Glutamatergic neuron (in vitro differentiated cells): ENCODE measurements around the gene BCDIN3D. TPM values are rescaled to one million over a fixed set of nuclear protein-coding genes. Genes with fewer than 3 reads are reported as not detected.
"Not testable (repeated sequence)": the region's sequence is repeated elsewhere in the genome, so short reads cannot be mapped to it uniquely, and the experiment has no call there.

Experiments used
- DNase-seq: peaks from one replicate; pipeline ENCODE4 v3.0.0; 2022
- H3K27ac Mint-ChIP-seq: one replicate; pipeline ENCODE4 v1.8.0; 2020; ENCODE audit warnings: mild to moderate bottlenecking, mixed read lengths, inconsistent platforms; ENCODE audit not compliant: unreplicated experiment
- H3K27me3 Mint-ChIP-seq: one replicate; pipeline ENCODE4 v1.8.0; 2020; ENCODE audit warnings: mild to moderate bottlenecking, moderate library complexity, mixed read lengths, inconsistent platforms; ENCODE audit not compliant: unreplicated experiment
- H3K36me3 Mint-ChIP-seq: one replicate; pipeline ENCODE4 v1.8.0; 2020; ENCODE audit warnings: mild to moderate bottlenecking, mixed read lengths, inconsistent platforms; ENCODE audit not compliant: unreplicated experiment
- H3K4me1 Mint-ChIP-seq: one replicate; pipeline ENCODE4 v1.8.0; 2020; ENCODE audit warnings: mild to moderate bottlenecking, low read depth, mixed read lengths, inconsistent platforms; ENCODE audit not compliant: unreplicated experiment
- H3K4me3 Mint-ChIP-seq: one replicate; pipeline ENCODE4 v1.8.0; 2020; ENCODE audit warnings: mild to moderate bottlenecking, mixed read lengths, inconsistent platforms; ENCODE audit not compliant: unreplicated experiment
- H3K9me3 Mint-ChIP-seq: one replicate; pipeline ENCODE4 v1.8.0; 2020; ENCODE audit warnings: mild to moderate bottlenecking, moderate library complexity, mixed read lengths, inconsistent platforms; ENCODE audit not compliant: unreplicated experiment
- CTCF ChIP-seq: fragments of 200-600 bp; sonication (generic); IDR thresholded peaks from one replicate; pipeline ENCODE4 v1.5.0; 2021; ENCODE audit not compliant: partially characterized antibody, unreplicated experiment
- total RNA-seq: library from RNA; stranded (reverse); fragmentation: NEBNext Ultra II Directional; extraction: Animal tissue kit (Norgen Biotek cat#: 25700); gene quantifications from one replicate; pipeline ENCODE4 v1.2.1, GENCODE V29; 2021; ENCODE audit not compliant: unreplicated experiment

BCDIN3D gene
- total RNA-seq, 1 donor from 2014 or later = 5.9 TPM

GRCh38 chr12:49865782-49866135 is 22.9 kb upstream of the BCDIN3D start:
- peaks cover 36% of the 10 kb centered on the region for H3K4me1 Mint-ChIP-seq
- H3K36me3 Mint-ChIP-seq = peaks cover 4% of the 10 kb centered on the region
- peak overlapping the region; percentile 30 for H3K4me3 Mint-ChIP-seq
- peaks cover 6% of the 10 kb centered on the region for H3K9me3 Mint-ChIP-seq
- TF ChIP-seq CTCF = no peak
- H3K27ac Mint-ChIP-seq = no peak overlapping the region
- H3K27me3 Mint-ChIP-seq = peaks cover 5% of the 10 kb centered on the region
- DNase-seq = no peak

GRCh38 chr12:49865109-49865781 is 22.3 kb upstream of the BCDIN3D start:
- peaks cover 33% of the 10 kb centered on the region for H3K4me1 Mint-ChIP-seq

DNA sequence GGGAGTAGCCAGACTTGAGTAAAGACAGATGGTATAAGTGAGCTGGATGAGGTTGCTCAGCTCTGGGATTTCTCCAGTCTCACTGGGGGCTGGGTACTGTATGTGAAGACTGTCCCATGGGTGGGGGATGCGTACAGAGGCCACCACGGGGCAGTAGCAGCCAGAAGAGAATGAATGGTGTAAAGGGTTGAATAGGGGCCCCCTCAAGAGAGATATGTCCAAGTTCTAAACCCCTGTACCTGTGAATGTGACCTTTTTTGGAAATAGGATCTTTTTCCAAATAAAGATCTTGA is 21.8 kb upstream of the BCDIN3D start:
- Mint-ChIP-seq H3K4me3 (peak overlapping the region; percentile 55), H3K36me3 (peaks cover 7% of the 10 kb centered on the region), H3K4me1 (peaks cover 31% of the 10 kb centered on the region), H3K27me3 (peaks cover 4% of the 10 kb centered on the region), H3K9me3 (peaks cover 7% of the 10 kb centered on the region), H3K27ac (peak overlapping the region; percentile 54)
- no peak for DNase-seq
- TF ChIP-seq CTCF = no peak

More at GRCh38 chr12:49865109-49865781, 22.3 kb upstream of the BCDIN3D start:
- peaks cover 4% of the 10 kb centered on the region for H3K36me3 Mint-ChIP-seq
- peaks cover 6% of the 10 kb centered on the region for H3K9me3 Mint-ChIP-seq
- TF ChIP-seq CTCF = no peak
- no peak for DNase-seq
- H3K27me3 Mint-ChIP-seq = peaks cover 2% of the 10 kb centered on the region
- H3K4me3 Mint-ChIP-seq = no peak overlapping the region
- H3K27ac Mint-ChIP-seq = no peak overlapping the region

GRCh38 chr12:49863946-49864797 is 21.3 kb upstream of the BCDIN3D start:
- Mint-ChIP-seq H3K36me3 (peaks cover 10% of the 10 kb centered on the region), H3K4me3 (peak overlapping the region; percentile 55), H3K27me3 (peaks cover 5% of the 10 kb centered on the region), H3K4me1 (peaks cover 28% of the 10 kb centered on the region), H3K27ac (peak overlapping the region; percentile 54), H3K9me3 (peaks cover 6% of the 10 kb centered on the region)
- TF ChIP-seq CTCF = no peak
- DNase-seq = no peak

GRCh38 chr12:49860921-49861320 is 18.0 kb upstream of the BCDIN3D start:
- not testable (repeated sequence) for H3K9me3 Mint-ChIP-seq, DNase-seq, H3K4me3 Mint-ChIP-seq, H3K27me3 Mint-ChIP-seq, H3K27ac Mint-ChIP-seq
- Mint-ChIP-seq H3K4me1 (peaks cover 14% of the 10 kb centered on the region), H3K36me3 (peaks cover 10% of the 10 kb centered on the region)

DNA sequence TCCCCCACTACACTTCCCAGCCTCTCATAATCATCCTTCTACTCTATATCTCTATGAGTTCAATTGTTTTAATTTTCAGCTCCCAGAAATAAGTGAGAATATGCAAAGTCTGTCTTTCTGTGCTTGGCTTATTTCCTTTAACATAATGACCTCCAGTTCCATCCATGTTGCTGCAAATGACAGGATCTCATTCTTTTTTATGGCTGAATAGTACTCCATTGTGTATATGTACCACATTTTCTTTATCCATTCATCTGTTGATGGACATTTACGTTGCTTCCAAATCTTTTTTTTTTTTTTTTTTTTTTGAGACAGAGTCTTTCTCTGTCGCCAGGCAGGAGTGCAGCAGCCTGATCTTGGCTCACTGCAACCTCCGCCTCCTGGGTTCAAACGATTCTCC is 13.0 kb upstream of the BCDIN3D start:
- H3K27me3 Mint-ChIP-seq, H3K36me3 Mint-ChIP-seq, H3K4me3 Mint-ChIP-seq, H3K9me3 Mint-ChIP-seq, H3K27ac Mint-ChIP-seq, H3K4me1 Mint-ChIP-seq, DNase-seq: not testable (repeated sequence)
